ENCODE measurements around the gene SCGB3A1.

Gene SCGB3A1

DNA sequence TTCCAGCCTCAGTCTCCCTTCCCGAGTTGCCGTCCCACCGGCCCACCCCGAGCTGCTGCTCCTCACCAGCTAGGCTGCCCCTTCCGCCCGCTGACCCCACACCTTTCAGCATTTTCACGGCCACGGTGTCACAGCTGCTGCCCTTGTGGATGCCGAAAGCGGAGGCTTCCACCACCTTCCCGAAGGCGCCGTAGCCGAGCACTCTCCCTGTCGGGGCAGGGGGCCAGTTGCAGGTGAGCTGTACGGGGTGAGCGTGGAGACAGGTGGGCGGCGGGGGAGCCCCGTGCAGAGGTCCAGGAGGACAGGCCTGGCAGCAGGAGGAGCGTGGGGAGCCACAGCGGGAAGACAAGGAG lies 28.2 kb upstream of the SCGB3A1 start:
- Histone ChIP-seq H2AFZ (ENCODE audit: low read length) (no peak overlapping the region), H3K79me2 (ENCODE audit: insufficient read depth, low read length) (no peaks in the 10 kb centered on the region), H4K20me1 (ENCODE audit: insufficient read depth, low read length, poor library complexity, severe bottlenecking) (no peaks in the 10 kb centered on the region), H3K4me3 (ENCODE audit: low read length, poor library complexity, severe bottlenecking) (no peak overlapping the region), H3K4me2 (ENCODE audit: low read depth, low read length, poor library complexity, severe bottlenecking) (no peak overlapping the region), H3K36me3 (ENCODE audit: insufficient read depth, low read length) (no peaks in the 10 kb centered on the region), H3K9me2 (replicated peaks; ENCODE audit: low read depth, low read length) (no peaks in the 10 kb centered on the region), H3K4me1 (ENCODE audit: insufficient read depth, low read length, poor library complexity, severe bottlenecking) (peaks cover 5% of the 10 kb centered on the region), H3K9ac (ENCODE audit: low read depth, low read length, poor library complexity, severe bottlenecking) (no peak overlapping the region), H3K9me3 (ENCODE audit: insufficient read depth, low read depth, low read length) (no peaks in the 10 kb centered on the region), H3F3A (ENCODE audit: low read depth) (no peaks in the 10 kb centered on the region), H3K27me3 (ENCODE audit: insufficient read depth, low read length, poor library complexity, severe bottlenecking) (no peaks in the 10 kb centered on the region)
- TF ChIP-seq EZH2phosphoT487 (IDR thresholded peaks at IDR 0.05; ENCODE audit: borderline replicate concordance), result no peak
- TF ChIP-seq, protein P1, sequence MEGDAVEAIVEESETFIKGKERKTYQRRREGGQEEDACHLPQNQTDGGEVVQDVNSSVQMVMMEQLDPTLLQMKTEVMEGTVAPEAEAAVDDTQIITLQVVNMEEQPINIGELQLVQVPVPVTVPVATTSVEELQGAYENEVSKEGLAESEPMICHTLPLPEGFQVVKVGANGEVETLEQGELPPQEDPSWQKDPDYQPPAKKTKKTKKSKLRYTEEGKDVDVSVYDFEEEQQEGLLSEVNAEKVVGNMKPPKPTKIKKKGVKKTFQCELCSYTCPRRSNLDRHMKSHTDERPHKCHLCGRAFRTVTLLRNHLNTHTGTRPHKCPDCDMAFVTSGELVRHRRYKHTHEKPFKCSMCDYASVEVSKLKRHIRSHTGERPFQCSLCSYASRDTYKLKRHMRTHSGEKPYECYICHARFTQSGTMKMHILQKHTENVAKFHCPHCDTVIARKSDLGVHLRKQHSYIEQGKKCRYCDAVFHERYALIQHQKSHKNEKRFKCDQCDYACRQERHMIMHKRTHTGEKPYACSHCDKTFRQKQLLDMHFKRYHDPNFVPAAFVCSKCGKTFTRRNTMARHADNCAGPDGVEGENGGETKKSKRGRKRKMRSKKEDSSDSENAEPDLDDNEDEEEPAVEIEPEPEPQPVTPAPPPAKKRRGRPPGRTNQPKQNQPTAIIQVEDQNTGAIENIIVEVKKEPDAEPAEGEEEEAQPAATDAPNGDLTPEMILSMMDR (conservative IDR thresholded peaks at IDR 0.05; ENCODE audit: low read length), result no peak

DNA sequence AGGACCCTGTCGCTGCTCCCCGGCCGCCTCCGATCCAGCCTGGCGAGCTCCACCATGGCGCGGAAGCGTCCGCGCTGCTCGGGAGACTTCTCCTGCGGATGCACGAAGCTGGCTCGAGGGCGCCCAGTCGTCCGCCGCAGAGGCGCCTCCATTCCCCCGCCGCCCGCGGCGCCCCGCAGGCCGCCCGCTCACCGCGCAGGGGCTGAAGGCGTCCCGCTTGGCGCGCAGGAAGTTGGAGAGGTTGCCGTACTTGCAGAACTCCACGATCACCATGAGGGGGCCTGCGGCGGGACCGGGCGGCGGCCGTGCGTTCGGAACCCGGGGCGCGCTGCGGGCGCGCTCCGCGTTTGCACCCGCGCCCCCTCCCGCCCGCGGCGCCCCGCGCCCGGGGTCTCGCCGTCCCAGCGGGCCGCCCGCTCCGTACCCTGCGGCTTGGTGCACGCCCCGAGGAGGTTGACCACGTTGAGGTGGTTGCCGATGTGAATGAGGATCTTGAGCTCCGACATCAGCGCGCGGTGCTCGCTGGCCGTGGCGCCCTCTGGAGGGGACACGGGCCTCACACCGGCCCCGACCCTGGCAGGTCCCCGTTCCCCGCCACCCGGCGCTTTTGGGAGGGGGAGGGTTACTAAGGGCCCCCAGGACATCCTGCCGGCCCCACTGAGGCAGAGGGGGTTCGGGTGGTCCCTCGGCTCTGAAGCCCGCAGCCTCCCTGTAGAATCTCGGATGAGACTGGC lies 27.7 kb upstream of the SCGB3A1 start:
- H3K9me2 ChIP-seq (replicated peaks; ENCODE audit: low read depth, low read length), result no peaks in the 10 kb centered on the region
- no peak overlapping the region for H3K4me3 ChIP-seq (ENCODE audit: low read length, poor library complexity, severe bottlenecking)
- no peak overlapping the region for H2AFZ ChIP-seq (ENCODE audit: low read length)
- H3F3A ChIP-seq (ENCODE audit: low read depth), result no peaks in the 10 kb centered on the region
- no peaks in the 10 kb centered on the region for H3K36me3 ChIP-seq (ENCODE audit: insufficient read depth, low read length)
- H4K20me1 ChIP-seq (ENCODE audit: insufficient read depth, low read length, poor library complexity, severe bottlenecking), result no peaks in the 10 kb centered on the region
- TF ChIP-seq EZH2phosphoT487 (IDR thresholded peaks at IDR 0.05; ENCODE audit: borderline replicate concordance), result no peak
- TF ChIP-seq, protein P1 (conservative IDR thresholded peaks at IDR 0.05; ENCODE audit: low read length), result no peak
- H3K27me3 ChIP-seq (ENCODE audit: insufficient read depth, low read length, poor library complexity, severe bottlenecking), result no peaks in the 10 kb centered on the region
- no peak overlapping the region for H3K4me2 ChIP-seq (ENCODE audit: low read depth, low read length, poor library complexity, severe bottlenecking)
- no peaks in the 10 kb centered on the region for H3K9me3 ChIP-seq (ENCODE audit: insufficient read depth, low read depth, low read length)
- peaks cover 5% of the 10 kb centered on the region for H3K4me1 ChIP-seq (ENCODE audit: insufficient read depth, low read length, poor library complexity, severe bottlenecking)
- H3K9ac ChIP-seq (ENCODE audit: low read depth, low read length, poor library complexity, severe bottlenecking), result no peak overlapping the region
- no peaks in the 10 kb centered on the region for H3K79me2 ChIP-seq (ENCODE audit: insufficient read depth, low read length)

DNA sequence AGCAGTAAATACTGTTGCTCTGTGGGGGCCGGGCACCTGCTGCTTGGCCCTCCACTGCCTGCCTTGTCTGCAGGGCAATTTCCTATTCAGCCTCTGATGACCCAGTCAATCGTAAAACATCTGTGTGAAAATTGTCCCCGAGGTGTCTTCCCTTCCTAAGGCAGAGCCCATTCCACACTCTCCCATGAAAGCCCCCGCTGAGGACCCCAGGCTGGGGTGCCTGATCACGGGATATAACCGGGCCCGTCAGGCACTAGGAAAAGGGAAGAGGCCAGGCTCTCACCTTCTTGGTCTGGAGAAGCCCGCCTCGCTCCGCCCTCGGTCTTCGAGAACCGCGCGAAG lies 27.2 kb upstream of the SCGB3A1 start:
- TF ChIP-seq, protein P1 (conservative IDR thresholded peaks at IDR 0.05; ENCODE audit: low read length), result no peak
- TF ChIP-seq EZH2phosphoT487 (IDR thresholded peaks at IDR 0.05; ENCODE audit: borderline replicate concordance), result no peak
- Histone ChIP-seq H3K27me3 (ENCODE audit: insufficient read depth, low read length, poor library complexity, severe bottlenecking) (no peaks in the 10 kb centered on the region), H3K9me2 (replicated peaks; ENCODE audit: low read depth, low read length) (no peaks in the 10 kb centered on the region), H3K9ac (ENCODE audit: low read depth, low read length, poor library complexity, severe bottlenecking) (no peak overlapping the region), H3K79me2 (ENCODE audit: insufficient read depth, low read length) (no peaks in the 10 kb centered on the region), H3K36me3 (ENCODE audit: insufficient read depth, low read length) (no peaks in the 10 kb centered on the region), H3K4me3 (ENCODE audit: low read length, poor library complexity, severe bottlenecking) (no peak overlapping the region), H4K20me1 (ENCODE audit: insufficient read depth, low read length, poor library complexity, severe bottlenecking) (no peaks in the 10 kb centered on the region), H3F3A (ENCODE audit: low read depth) (no peaks in the 10 kb centered on the region), H2AFZ (ENCODE audit: low read length) (no peak overlapping the region), H3K4me2 (ENCODE audit: low read depth, low read length, poor library complexity, severe bottlenecking) (no peak overlapping the region), H3K9me3 (ENCODE audit: insufficient read depth, low read depth, low read length) (no peaks in the 10 kb centered on the region), H3K4me1 (ENCODE audit: insufficient read depth, low read length, poor library complexity, severe bottlenecking) (peaks cover 1% of the 10 kb centered on the region)

Measured in Loucy (cell line).